ENCODE measurements around the gene LCOR. TPM values are rescaled to one million over a fixed set of nuclear protein-coding genes. Genes with fewer than 3 reads are reported as not detected.

The LCOR gene
- total RNA-seq, 1 experiment from 2014 or later, result 23.9 TPM

DNA sequence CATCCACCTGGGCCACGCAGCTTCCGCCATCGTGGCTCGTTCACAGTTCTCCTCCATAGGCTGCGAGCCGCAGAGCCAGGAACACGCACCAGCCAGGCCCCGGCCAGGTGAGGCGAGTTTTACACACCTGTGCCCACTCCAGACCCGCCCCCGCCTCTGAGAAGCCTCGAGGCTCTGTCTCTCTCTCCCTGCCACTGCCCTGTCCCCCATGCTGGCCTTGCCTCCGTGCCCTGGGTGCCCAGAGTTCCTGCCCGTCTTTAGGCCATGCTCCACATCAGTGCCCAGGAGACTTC is 211.4 kb downstream of the LCOR start (continued):
- TF ChIP-seq, protein P1, sequence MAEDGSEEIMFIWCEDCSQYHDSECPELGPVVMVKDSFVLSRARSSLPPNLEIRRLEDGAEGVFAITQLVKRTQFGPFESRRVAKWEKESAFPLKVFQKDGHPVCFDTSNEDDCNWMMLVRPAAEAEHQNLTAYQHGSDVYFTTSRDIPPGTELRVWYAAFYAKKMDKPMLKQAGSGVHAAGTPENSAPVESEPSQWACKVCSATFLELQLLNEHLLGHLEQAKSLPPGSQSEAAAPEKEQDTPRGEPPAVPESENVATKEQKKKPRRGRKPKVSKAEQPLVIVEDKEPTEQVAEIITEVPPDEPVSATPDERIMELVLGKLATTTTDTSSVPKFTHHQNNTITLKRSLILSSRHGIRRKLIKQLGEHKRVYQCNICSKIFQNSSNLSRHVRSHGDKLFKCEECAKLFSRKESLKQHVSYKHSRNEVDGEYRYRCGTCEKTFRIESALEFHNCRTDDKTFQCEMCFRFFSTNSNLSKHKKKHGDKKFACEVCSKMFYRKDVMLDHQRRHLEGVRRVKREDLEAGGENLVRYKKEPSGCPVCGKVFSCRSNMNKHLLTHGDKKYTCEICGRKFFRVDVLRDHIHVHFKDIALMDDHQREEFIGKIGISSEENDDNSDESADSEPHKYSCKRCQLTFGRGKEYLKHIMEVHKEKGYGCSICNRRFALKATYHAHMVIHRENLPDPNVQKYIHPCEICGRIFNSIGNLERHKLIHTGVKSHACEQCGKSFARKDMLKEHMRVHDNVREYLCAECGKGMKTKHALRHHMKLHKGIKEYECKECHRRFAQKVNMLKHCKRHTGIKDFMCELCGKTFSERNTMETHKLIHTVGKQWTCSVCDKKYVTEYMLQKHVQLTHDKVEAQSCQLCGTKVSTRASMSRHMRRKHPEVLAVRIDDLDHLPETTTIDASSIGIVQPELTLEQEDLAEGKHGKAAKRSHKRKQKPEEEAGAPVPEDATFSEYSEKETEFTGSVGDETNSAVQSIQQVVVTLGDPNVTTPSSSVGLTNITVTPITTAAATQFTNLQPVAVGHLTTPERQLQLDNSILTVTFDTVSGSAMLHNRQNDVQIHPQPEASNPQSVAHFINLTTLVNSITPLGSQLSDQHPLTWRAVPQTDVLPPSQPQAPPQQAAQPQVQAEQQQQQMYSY (CRISPR knock-in tag; IDR thresholded peaks at IDR 0.05), result no peak
- TF ChIP-seq NR2C2 (CRISPR knock-in tag; IDR thresholded peaks at IDR 0.05) (no peak), ATF1 (CRISPR knock-in tag; IDR thresholded peaks at IDR 0.05) (no peak), CREB1 (CRISPR knock-in tag; IDR thresholded peaks at IDR 0.05) (no peak)
- TF ChIP-seq, protein P2, sequence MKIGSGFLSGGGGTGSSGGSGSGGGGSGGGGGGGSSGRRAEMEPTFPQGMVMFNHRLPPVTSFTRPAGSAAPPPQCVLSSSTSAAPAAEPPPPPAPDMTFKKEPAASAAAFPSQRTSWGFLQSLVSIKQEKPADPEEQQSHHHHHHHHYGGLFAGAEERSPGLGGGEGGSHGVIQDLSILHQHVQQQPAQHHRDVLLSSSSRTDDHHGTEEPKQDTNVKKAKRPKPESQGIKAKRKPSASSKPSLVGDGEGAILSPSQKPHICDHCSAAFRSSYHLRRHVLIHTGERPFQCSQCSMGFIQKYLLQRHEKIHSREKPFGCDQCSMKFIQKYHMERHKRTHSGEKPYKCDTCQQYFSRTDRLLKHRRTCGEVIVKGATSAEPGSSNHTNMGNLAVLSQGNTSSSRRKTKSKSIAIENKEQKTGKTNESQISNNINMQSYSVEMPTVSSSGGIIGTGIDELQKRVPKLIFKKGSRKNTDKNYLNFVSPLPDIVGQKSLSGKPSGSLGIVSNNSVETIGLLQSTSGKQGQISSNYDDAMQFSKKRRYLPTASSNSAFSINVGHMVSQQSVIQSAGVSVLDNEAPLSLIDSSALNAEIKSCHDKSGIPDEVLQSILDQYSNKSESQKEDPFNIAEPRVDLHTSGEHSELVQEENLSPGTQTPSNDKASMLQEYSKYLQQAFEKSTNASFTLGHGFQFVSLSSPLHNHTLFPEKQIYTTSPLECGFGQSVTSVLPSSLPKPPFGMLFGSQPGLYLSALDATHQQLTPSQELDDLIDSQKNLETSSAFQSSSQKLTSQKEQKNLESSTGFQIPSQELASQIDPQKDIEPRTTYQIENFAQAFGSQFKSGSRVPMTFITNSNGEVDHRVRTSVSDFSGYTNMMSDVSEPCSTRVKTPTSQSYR (CRISPR knock-in tag; IDR thresholded peaks at IDR 0.05), result no peak

Small RNA genes within 50 kb of the gene (microRNA-seq; reads per million reads assigned to microRNA genes)
- not detected for gene MIR607 (ENCODE audit: borderline number of aligned reads)

Other genes with a start within 250 kb of the LCOR start
- 107 to 116 TPM (median 113 TPM) in 3 replicates for gene TM9SF3, start 245.3 kb upstream of the LCOR start, total RNA-seq (2021)
- 3.3 to 4.3 TPM (median 3.5 TPM) in 3 replicates for gene PIK3AP1, start 111.8 kb upstream of the LCOR start, total RNA-seq (2021)